Head of caudate nucleus (tissue), 42 donors: ENCODE data around the gene NRP2.

Source experiments
- DNase-seq, 42 donors: peaks; one replicate each; pipeline versions ENCODE4 v3.0.0 to v3.0.0-alpha.2; 2020 to 2021; ENCODE audit warnings: mixed read lengths in 7 of 42
- intact Hi-C: fragments of 100-400 bp; cut with DNase I; formaldehyde crosslinking; loops from one replicate; pipeline ENCODE4 v1.15.0; 2022

NRP2 gene

DNA sequence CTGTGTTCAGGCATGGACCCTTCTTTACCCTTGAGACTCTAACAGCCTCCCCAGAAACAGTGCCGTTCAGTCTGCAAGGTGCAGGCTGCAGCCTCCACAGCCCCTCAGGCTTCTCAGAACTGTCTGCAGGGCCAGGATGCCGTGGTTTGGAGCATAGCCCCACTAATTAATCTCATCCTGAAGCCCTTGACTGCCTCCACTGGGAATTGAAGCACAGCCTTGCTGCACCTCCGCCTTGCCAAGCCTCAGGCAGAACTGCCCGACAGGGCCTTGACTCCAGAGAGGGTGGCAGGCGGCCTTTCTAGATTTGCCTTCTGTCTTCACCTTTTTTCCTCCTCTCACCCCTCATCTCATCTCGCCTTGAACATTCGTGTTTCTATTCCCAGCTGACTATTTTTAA is 119.8 kb downstream of the NRP2 start:
- intact Hi-C loops = no loop called here
- DNase-seq = peak in 14 of 42 donors; percentile 3 to 56 (median 18)

GRCh38 chr2:205802941-205803340 is 120.6 kb downstream of the NRP2 start:
- intact Hi-C loops = no loop called here
- no peak for DNase-seq

DNA sequence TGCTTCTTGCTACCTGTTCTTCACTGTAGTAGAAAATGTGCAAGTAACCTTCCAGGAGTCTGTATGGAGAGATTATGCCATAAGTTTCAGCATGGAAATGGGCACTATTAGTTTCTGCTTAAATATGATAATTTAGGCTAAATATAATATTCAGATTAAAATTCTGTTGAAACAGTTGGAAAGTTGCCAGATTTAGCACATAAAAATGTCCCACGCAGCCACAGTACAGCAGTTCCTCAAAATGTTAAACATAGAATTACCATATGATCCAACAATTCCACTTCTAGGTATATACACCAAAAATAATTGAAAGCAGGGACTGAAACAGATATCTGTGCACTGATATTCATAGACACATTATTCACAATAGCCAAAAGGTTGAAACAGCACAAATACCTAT is 121.2 kb downstream of the NRP2 start:
- intact Hi-C loops = no loop called here
- no peak for DNase-seq

DNA sequence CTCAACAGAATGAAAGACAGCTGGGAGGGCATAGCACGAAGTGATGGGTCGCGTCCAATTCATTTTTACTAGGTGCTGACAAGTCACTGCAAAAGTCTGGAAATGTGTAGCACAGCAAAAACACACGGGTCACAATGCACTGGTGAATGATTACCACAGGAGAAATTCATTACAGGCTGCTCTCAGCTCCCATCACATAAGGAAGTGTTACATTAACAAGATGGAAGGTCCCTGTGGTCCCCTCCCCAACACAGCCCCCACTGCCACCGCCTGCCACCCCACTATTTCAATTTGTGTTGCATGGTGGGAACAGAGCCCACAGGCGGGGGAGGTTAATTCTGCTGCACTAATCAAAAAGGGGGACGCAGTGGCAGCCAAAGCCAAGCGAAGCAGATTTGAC is 122.8 kb downstream of the NRP2 start:
- no peak for DNase-seq

GRCh38 chr2:205806143-205806905 is 124.0 kb downstream of the NRP2 start:
- intact Hi-C loops = no loop called here
- no peak for DNase-seq

More for the DNA sequence above, 122.8 kb downstream of the NRP2 start:
- intact Hi-C loops = no loop called here

GRCh38 chr2:205807229-205807628 is 124.9 kb downstream of the NRP2 start:
- no peak for DNase-seq
- intact Hi-C loops = no loop called here

- intact Hi-C loops = no loop called here
- DNase-seq = no peak
These were observed 125.5 kb downstream of the NRP2 start for GRCh38 chr2:205807758-205808157.

DNA sequence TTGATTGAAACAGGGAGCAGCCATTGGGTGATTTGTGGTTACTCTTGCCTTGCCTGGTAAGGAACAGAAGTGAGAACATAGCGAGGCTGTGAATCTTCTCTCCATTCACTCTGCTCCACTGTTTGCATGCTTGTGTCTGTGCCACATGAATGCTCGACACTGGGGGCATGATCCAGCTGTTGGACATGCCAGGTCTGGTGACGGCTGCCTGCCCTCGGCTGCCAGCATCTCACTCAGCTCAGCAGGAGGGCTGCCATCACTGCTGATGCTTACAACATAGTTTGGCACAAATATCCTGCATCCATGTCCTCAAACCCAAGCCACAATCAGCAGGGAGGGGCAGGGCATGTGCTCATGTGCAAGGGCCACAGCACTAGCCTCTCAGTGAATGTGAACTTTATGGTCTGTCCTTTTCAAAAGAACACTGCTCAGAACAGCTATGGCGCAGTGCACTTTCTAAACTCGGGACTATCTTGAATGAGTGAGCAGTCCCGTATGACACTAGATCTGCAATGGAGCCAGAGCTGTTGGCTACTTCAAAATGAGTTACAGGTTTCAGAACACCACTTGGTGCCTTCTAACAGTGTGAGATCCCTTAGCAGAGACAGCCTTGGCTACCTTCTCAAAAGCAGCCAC is 126.3 kb downstream of the NRP2 start:
- DNase-seq = peak in 2 of 42 donors; percentile 11 to 15
- intact Hi-C loops = no loop called here

- DNase-seq = no peak
- intact Hi-C loops = no loop called here
These were observed 129.1 kb downstream of the NRP2 start for GRCh38 chr2:205811387-205811786.

GRCh38 chr2:205814039-205814364 is 131.7 kb downstream of the NRP2 start:
- intact Hi-C loops = no loop called here
- no peak for DNase-seq

GRCh38 chr2:205815673-205816072 is 133.4 kb downstream of the NRP2 start:
- intact Hi-C loops = no loop called here
- DNase-seq = no peak

DNA sequence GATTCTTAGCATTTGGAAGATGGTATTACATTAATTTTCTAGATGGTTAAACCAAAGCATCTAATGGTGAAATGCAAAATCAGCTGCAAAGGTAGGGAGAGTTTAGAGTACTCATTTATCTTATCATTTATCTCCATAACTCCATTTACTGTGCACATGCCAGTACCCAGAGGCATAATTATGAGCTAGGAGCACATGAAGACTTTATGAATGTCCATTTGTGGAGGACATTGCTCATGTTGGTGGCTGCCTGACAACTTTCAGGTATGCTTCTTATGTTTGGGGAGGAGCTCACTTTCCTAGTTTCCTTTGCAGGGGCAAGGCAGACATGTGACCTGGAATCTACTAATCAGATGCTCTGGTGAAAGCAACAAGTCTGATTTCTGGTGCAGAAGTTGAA is 134.0 kb downstream of the NRP2 start:
- intact Hi-C loops = no loop called here
- DNase-seq = no peak

- intact Hi-C loops = no loop called here
These were observed 140.3 kb downstream of the NRP2 start for GRCh38 chr2:205822579-205822978.

DNA sequence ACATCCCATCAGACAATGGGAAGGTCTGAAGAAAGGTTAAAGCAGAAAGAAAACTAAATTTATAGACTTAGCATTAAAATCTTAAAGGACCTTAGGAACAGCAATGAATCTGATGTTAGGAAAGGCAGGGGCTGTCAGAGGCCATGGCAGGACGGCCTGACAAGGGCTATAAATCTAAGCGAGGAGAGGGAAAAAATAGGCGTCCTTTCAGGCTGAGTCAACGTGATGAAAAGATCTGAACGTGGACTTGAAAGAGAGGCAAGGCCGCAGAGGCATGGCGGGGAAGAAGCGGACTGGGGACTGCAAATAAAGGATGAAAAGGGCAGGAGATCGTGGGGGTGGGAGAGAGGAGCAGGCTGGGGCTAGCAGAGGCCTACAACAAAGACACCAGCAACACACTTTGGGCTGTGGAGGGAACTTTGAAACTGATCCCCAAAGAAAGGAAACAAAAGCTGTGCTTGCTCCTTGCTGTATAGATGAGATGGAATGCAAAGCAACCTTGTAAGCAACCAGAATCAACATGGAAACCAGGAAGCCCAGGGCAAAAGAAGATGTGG is 145.6 kb downstream of the NRP2 start:
- no peak for DNase-seq
- intact Hi-C loops = no loop called here

More at GRCh38 chr2:205822579-205822978, 140.3 kb downstream of the NRP2 start:
- DNase-seq = no peak

DNA sequence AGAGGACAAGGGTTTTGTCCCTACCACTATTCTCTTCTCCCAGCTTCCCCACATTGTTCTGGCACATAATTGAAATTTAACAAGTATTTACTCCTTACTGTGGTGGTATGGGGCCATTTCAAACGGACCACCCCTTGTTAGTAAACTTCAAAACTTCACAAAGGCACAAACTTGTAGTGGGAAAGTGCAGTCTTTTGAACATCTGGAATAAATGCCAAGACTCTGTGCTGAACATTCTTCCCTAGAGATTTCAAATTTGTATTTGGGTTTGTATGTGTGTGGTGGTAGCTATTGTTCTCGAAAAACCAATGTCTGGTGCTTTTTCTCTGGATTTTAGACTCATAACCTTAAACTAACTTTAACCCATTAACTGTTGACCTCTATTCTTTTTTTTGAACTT is 151.6 kb downstream of the NRP2 start:
- DNase-seq = no peak
- intact Hi-C loops = no loop called here

DNA sequence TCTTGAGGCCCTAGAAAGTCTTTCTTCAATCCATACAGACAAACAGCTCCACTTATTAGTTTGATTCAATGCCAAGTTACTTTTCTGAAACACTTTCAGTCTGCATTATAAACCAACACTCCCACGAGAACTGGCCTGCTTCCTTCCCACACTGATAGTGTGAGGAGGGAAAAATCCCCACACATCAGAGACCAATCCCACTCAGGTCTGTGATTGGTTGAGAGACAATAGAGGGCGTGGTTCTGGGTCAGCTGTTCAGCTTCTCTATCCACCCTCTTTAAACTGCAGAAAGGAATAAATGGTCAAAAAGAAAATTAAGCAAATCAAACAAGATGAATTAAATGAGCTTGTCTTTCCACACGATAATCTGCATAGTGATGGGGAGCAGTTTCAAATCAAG is 152.5 kb downstream of the NRP2 start:
- DNase-seq = no peak
- intact Hi-C loops = no loop called here

DNA sequence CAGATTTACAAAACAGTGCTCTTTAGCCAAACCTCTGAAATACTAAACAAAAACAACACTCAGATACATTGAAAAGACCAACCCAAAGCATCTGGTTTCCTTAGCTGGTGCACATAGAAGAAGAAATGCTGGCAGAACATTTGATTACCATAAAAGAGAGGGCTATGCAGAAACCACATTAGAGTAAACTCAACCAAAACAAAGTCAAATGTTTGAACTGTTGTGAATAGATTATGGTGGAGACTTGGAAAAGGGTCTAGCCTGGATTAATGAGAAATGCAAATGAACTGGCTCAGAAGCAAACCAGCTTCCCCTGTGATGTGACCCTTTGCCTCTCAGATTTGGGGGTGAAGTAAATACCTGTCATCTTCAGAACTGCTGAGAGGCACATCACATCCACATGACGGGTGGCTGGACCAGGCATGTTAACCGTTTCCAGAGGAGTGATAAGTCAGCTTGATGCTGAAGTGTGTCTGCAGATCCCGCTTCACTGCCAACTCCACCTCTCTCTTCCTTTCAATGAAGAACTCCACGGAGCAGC is 153.0 kb downstream of the NRP2 start:
- DNase-seq = no peak
- intact Hi-C loops = no loop called here

GRCh38 chr2:205835923-205836322 is 153.6 kb downstream of the NRP2 start:
- no peak for DNase-seq

GRCh38 chr2:205836477-205837221 is 154.3 kb downstream of the NRP2 start:
- no peak for DNase-seq
- intact Hi-C loops = no loop called here

More at GRCh38 chr2:205835923-205836322, 153.6 kb downstream of the NRP2 start:
- intact Hi-C loops = no loop called here

GRCh38 chr2:205837663-205838062 is 155.4 kb downstream of the NRP2 start:
- no peak for DNase-seq
- intact Hi-C loops = no loop called here
